HS-27A (cell line): ENCODE results near the gene ORM2.

Source experiments
- DNase-seq: peaks from one replicate; pipeline ENCODE4 v3.0.0-alpha.2; 2012; ENCODE audit warnings: low read depth, missing footprints

Gene ORM2

DNA sequence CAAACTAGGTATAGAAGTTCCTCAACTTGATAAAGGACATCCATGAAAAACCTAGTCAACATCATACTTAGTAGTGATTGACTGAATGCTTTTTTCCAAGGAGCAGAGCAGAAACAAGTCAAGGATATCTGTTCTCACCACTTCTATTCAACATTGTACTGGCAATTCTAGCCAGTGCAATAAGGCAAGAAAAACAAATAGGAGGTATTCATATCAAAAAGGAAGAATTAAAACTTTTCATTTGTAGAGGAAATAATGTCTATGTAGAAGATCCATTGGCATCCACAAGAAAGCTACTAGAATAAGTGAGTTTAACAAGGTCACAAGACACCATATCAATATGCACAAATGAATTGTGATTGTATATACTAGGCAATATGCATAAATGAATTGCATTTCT, 35.0 kb upstream of the ORM2 start:
- no peak for DNase-seq

DNA sequence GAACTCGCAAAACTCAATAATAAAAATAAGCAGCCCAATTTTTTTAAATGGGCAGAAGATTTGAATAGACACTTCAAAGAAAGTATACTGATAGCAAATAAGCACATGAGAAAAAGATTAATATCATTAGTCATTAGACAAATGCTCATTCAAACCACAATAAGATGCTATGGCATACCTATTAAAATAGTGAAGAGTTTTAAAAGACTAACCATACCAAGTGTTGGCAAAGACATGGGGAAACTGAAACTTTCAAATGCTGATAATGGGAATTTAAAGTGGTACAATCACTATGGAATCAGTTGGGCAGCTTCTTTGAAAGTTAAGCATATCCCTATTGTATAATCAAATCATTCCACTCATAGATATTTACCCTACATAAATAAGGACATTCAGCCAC, 33.3 kb upstream of the ORM2 start:
- DNase-seq, result no peak

DNA sequence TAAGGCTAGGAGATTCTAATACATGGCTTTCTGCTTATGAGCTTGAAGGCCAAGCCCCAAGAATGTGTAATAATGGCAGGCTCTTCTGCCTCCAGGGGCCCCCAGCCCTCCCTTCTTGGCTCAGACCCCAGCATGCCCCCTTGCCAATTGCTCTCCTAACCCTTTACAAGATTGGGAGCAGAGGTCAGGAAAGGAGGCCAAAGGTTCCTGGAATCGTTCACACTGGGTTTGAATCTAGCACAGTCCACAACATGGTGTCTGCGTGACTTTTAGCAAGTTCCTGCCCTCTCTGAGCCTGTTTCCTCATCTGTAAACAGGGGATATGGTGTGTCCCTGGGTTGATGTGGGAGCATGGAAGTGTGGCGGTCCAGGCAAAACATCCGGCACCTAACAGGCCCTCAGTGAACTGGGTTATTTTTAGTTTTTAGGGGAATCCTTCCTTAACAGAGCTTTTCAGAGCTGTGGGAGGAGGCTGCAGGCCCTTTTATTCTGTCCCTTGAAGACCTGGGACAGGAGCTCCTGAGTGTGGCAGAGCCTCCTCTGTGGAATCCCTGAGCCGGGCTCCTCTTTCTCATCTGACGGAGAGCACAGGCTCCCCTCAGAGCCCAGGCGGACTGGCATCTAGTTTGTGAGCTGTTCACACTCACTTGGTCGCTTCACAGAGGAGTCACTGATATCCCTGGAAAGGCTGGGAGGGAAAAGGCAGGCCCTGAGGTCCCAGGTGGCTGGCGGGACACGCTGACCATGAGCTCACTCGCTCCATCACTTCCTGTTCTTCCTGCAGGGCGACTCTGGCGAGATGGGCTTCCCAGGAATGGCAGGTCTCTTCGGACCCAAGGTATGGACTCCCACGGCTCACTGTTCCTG, 30.1 kb upstream of the ORM2 start:
- no peak for DNase-seq

DNA sequence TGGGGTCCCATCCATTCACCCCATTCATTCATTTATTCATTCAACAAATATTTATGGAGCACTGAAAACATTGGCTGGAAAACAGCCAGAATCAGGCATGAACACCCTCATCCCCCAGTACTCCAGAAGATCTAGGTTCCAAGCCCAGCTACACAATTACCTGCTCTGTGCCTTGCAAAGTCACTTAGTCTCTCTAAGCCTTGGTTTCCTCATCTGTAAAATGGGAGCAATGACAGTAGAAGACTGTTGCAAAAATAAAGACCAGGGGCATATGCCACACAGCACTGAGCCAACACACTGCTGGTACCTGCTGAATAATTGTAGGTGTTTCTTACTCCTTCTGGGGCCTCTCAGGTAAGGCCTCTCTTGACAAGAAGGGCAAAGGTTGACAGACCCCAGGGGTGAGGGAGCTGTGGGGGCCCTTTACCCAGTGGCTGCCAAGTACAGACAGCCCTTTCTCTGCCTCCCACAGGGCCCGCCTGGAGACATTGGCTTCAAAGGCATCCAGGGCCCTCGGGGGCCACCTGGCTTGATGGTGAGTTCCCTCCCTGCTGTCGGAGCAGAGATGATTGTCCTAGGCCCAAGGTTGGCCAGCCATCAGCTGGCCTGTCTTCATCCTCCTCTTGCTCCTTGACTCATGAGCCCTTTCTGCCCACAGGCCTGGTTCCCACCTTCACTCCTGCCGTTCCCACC, 29.4 kb upstream of the ORM2 start:
- no peak for DNase-seq

DNA sequence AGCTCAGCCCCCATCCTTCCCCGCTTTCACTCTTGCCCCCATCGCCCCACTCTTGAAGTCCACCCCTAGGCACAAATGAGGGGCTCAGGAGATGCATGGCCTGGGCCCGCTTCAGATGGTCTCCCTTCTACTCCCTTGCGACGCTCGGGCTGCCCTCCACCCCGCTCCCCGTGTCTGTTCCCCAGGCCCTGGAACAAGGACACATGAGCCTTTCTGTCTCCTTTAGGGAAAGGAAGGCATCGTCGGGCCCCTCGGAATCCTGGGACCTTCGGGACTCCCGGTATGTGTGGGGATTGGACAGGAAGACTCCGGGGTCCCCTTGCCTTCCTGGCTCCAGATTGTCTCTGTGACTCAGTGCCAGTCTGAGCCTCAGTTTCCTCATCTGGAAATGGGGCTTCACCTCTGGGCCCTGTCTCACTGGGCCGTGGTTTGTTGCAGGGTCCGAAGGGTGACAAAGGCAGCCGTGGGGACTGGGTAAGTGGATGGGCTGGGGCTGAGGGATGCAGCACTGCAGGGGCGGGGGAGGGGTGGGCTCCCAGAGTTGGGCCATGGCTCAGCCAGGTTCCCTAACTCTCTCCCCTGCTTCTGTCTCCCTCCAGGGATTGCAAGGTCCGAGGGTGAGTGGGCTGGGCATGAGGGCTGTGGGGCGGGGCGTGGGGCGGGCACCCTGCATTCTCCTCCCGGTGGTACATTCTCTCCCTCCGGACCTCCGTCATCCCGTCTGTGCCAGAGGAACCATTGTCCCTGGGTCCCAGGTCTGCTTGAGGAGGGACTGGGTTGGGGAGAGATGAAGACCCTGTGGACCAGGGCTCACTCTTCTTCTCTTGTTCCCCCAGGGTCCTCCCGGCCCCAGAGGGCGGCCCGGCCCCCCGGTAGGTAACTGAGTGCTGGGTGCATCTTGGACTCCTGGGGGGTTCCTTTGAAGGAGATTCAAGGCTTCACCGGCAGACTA, 28.5 kb upstream of the ORM2 start:
- DNase-seq, result no peak

DNA sequence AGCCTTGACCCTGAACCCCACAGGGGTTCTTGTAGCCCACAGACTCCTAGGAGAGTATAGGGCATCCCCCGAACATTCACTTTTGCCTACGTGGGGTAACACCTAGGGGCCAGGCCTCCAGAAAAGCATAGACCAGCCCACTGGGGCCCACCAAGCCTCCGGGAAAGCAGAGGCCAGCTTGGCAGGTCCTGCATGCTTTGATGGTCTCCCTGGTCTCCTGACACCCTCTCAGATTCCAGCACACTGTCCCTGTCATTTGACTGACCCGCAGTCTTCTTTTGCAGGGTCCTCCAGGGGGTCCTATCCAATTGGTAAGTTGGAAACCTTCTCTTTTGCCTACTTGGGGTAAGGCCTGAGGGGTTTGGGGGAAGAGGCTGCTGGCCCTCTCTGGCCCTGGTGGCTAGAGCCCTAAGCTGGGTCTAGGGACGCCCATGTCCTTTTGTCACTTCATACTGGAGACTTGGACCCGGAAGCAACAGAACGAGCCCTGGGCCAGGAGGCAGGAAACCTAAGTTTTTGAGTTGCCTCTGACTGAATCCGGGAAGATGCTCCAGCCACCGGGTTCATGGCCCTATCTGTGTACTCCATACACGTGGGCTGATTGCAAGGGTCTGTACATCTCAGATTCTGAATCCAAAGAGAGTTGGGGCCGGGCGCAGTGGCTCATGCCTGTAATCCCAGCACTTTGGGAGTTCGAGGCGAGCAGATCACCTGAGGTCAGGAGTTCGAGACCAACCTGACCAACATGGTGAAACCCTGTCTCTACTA, 27.7 kb upstream of the ORM2 start:
- DNase-seq, result no peak

DNA sequence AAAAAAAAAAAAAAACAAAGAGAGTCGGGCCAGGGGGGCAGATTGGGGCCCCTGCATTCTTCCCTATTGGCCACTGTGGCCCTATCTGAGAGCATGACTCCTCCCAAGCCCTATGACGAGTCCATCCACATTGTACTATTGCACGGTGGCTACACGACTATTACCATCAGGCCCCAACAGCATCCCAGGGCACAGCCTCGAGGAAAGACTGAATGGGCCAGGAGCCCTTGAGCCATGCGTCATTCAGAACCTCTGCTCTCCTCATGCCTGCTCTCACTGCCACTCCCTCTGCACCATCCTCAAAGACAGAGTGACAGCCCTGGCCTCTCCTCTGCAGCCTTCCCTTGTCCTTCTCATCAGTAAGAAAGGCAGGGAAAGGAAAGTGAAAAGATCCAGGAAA, 26.9 kb upstream of the ORM2 start:
- DNase-seq, result no peak

DNA sequence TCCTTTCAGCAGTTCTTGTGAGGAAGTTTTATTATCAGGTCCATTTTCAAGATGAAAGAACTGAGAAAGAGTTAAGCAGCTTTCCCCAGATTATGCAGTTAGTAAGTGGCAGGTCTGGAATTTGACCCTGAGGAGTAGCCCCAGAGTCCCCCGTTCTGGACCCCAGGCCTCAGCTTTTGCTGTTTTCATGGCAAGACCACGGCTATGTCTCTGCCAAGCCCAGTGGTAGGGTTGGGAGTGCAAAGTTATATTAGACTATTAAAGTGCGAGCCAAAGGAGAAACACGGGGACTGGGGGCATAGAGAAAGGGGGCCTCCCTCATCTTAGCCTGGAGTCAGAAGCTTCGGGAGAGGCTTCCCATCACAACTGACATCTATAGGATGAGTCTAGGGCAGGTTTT, 26.1 kb upstream of the ORM2 start:
- DNase-seq, result no peak

DNA sequence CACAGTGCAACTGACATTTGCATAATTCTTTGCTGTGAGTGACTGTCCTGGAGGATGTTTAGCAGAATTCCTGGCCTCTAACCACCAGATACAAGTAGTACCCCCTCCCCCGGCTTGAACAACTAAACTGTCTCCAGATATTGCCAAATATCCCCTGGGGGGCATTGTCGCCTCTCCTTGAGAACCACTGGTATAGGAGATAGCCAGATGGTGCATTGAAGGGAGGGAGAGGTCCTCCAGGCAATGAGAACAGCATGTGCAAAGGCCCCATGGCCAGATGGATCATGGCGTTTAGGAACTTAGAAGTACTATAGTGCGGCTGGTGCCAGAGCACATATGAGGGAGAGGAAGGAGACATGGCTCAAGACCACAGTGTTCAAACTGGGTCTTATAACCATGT, 25.7 kb upstream of the ORM2 start:
- DNase-seq, result no peak

DNA sequence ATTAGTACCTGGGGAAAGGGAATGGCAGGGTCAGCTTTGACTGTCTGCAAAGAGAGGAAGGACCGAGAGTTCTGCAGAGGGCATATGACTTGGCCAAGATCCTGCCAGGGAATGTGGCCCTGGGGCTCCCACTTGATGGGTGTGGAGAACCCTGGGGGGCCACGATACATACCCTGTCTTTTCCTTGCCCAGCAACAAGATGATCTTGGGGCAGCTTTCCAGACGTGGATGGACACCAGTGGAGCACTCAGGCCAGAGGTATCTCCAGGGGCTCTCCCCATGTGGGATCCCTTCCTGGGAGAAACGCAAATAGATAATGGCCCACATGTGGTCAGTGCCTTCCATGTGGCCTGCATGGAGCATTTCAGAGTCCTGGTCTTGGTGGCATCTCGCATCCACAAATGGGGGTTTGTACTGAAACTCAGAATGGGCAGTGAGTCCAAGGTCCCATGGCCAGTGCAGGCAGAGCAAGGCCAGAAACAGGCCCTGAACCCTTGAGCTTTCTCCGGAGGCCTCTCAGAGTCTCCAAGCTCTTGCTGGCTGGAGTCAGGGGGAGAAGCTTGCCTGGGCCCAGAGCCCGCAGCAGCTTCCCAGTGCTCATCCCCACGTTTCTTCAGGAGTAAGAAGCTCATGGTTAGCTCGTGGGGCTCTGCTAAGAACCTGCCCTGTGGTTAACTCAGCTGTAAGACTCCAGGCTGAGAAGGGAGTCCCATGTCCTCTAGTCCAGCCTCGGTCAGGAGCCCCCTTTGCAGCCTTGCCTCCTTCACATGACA, 25.1 kb upstream of the ORM2 start:
- no peak for DNase-seq

DNA sequence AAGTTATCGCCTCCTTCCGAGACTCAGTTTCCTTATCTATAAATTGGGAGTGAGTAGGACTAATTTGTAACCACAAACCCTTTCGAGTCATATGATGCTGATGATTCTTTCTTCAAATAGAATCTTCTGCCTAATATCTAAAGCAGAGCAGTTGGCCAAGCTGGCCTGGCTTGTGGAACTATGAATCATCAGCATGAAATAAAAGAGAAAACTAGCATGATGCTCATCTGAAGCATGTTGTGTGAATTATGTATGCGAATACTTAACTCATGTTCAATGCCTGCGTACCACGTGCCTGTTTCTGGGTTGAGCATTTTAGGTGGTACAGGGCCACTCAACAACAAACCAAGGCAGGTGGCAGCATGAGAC, 21.8 kb upstream of the ORM2 start:
- DNase-seq, result no peak

DNA sequence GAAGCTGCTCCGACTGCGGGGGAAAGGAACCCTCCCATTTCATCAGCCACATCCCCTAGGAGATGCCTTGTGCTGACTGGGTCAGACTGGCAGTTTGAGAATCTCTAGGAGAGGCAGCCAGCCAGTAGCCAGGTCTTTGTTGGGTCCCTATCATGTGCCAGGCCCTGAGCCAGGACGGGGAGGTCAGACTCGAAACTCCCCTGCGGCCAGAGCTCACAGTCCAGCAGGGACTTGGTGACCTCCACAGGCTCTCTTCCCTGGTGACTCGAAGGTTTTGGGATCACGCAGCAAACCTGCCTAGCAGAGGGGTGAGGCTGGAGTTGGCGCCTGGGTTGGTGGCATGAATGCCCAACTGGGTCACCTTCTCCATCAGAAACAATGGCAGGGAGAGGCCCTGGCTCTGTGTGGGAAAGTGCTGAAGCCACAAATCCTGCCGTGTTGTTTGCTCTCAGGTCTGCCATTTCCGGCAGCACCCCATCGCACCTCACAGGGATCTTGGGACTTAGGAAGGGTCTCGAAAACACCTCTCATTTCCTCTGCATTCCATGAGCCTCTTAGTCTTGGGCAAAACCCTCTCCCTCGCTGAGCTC, 21.2 kb upstream of the ORM2 start:
- DNase-seq, result no peak

DNA sequence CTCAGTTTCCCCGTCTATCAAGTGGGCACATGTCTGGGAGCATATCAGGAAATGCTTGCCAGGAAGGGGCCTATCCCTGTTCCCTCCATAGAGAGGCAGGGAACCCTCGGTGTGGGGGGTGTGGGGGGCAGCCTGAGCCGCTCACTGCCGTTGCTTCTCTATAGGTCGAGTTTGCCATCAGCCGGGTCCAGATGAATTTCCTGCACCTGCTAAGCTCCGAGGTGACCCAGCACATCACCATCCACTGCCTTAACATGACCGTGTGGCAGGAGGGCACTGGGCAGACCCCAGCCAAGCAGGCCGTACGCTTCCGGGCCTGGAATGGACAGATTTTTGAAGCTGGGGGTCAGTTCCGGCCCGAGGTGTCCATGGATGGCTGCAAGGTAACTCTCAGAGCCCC, 20.6 kb upstream of the ORM2 start:
- DNase-seq, result no peak

DNA sequence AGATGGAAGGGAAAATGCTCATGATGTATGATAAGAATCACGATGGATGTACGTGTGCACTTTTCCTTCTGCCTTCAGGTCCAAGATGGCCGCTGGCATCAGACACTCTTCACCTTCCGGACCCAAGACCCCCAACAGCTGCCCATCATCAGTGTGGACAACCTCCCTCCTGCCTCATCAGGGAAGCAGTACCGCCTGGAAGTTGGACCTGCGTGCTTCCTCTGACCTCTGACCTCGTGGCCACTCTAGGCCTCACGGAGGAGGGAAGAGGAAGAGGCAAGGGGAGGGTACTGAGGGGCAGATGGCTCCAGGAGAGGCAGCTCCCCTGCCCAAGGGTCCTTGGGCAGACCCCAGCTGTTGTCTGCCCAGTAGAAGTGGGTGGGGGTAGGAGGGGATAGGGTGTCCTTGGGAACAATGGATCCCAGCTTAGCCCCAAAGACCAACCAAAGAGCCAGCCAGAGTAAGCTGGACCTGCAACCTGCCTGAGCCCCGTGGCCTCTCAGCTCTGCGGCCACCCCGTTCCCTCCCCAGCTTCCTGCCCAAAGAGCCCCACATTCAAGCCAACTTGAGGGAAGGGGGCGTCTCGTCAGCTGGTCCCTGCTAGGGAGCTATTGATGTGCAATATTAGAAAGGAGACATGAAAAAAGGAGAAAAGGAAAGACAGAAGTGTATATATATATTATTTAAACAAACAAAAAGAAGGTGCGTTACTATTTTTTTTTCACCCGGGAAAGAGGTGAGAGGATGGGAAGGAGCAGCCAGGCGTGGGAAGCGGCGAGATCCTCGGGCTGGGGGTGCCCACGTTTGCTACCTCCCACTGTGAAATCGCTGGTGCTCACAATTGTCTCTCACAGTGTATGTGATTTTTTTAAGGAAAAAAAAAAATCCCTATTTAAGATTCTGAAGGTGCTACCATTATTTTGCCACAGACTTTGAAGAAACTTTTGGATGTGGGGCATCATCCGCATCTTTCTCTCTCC, 18.9 kb upstream of the ORM2 start:
- DNase-seq, result no peak

DNA sequence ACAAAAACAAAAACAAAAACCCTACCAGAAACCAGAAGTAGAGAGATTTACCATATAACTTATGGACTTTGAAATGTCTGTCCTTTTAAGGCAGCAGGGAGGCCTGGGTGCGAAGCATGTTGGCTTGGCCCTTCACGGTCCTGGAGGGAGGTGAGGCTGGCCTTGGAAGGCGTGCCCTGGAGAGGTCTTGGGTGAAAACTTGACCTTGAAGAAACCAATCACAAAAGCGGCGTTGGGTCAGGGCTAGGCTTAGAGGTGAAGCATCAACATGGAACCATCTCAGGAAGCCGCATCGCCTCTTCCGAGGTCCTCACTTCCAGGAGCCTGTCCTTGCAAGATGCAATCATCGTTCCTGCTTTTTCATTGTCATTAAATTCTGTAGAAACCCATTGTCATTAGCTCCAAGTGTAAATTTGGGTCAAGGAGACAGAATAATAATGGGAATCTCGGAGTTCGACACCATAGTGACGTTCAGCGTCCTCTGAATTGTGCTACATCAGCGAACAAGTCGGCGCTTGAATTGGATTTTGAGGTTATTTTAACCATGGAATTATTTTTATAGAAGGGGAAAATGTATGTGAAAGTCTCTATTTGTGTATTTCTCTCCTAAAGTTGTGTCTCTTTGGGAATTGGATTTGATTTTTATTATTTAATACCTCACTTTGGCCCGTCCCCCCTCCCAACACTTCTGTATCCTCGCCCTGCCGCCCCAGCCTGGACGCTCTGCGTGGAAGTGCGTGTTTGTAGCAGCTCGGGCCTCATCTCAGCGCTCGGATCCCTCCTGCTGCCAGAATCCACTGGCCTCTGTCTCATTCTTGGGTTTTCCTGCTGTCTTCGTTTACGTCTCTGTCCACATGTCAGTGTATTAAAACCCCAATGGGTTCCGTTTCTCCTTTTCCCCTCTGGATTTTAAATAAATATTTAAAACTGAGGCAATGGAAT, 17.8 kb upstream of the ORM2 start:
- DNase-seq, result no peak

DNA sequence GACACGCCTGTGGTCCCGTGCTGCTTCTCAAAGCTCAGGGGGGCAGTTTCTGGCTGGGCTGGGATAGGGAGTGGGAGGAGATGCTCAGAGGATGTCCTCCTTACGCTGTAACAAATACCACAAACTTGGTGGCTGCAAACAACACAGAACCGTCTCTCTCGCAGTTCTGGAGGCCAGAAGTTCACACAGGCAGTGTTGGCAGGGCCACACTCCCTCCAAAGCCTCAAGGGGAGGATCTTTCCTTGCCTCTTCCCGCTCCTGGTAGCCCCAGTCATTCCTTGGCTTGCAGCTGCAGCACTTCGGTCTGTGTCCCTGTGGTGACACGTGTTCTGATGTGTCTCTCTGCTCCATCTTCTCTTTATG, 17.2 kb upstream of the ORM2 start:
- no peak for DNase-seq

DNA sequence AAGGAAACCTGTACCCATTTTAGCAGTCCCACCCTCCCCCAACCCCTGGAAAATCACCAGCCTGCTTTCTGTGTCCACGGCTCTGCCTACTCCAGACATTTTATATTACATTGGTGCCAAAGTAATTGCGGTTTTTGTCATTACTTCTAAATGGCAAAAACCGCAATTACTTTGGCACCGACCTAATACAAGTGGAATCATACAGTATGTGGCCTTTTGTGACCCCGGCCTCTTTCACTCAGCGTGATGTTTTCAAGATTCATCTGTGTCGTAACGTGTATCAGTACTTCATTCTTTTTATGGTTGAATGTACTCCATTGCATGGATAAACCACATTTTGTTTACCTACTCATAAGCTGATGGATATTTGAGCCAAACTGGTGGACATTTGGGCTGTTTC, 16.5 kb upstream of the ORM2 start:
- DNase-seq, result no peak

DNA sequence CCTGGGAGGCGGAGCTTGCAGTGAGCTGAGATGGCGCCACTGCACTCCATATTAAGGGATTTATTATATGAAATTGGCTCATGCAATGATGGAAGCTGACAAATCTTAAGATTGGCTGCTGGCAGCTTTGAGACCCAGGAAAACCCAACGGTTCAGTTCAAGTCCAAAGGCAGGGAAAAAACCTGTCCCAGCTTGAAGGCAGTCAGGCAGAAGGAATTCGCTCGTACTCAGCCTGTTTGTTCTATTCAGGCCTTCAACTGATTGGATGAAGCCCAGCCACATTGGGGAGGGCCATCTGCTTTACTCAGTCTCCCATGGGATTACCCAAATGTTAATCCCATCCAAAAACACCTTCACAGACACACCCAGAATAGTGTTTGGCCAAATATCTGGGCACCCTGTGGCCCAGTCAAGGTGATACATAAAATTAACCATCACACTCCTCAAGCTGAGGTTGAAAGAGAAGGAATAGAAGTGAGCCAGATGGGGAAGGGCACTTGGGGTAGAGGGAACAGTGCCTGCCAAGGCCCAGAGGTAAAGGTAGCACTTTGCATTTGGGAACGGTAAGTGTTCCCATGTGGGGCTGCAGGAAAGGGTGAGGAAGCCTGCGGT, 15.3 kb upstream of the ORM2 start:
- no peak for DNase-seq
